Activated T-helper 2 cell treated with anti-CD3 and anti-CD28 coated beads, Interferon-gamma antibody, Interleukin-2, Interleukin-4, amounts not matched to agents 10 μg/mL and 5 μg/mL and 100 μg/mL, durations not matched to agents 14 hours and 24 hours and 36 hours (primary cell): ENCODE data around the gene DHRS3. TPM values are rescaled to one million over a fixed set of nuclear protein-coding genes. Genes with fewer than 3 reads are reported as not detected.
"Not testable (repeated sequence)": the region's sequence is repeated elsewhere in the genome, so short reads cannot be mapped to it uniquely, and the experiment has no call there.

Source experiments
- DNase-seq: peaks from one replicate; pipeline ENCODE4 v3.0.0; 2021; ENCODE audit warnings: low spot score
- H3K27ac Mint-ChIP-seq: one replicate; pipeline ENCODE4 v1.8.0; 2021; ENCODE audit warnings: mixed read lengths
- H3K27me3 Mint-ChIP-seq: one replicate; pipeline ENCODE4 v1.8.0; 2021; ENCODE audit warnings: low read depth, mixed read lengths
- H3K36me3 Mint-ChIP-seq: one replicate; pipeline ENCODE4 v1.8.0; 2021; ENCODE audit warnings: low read depth, mixed read lengths
- H3K4me1 Mint-ChIP-seq: one replicate; pipeline ENCODE4 v1.8.0; 2021; ENCODE audit warnings: low read depth, mixed read lengths
- H3K4me3 Mint-ChIP-seq: one replicate; pipeline ENCODE4 v1.8.0; 2021; ENCODE audit warnings: low read depth, mild to moderate bottlenecking, moderate library complexity, mixed read lengths
- H3K9me3 Mint-ChIP-seq: one replicate; pipeline ENCODE4 v1.8.0; 2021; ENCODE audit warnings: mixed read lengths
- intact Hi-C: fragments of 100-400 bp; cut with micrococcal nuclease; formaldehyde crosslinking; loops from one replicate; pipeline ENCODE4 v1.15.1; 2023
- total RNA-seq: library from RNA; stranded (reverse); gene quantifications from 2 replicates; pipeline ENCODE4 v1.2.3, GENCODE V29; 2022

The DHRS3 gene
- 93.6 and 95.2 TPM in 2 replicates for total RNA-seq

- intact Hi-C loops: loop anchor here (2.0 to 5.0 kb wide), 3 partner anchors 233 to 711 kb away; no protein-coding TSS in a partner anchor
- Mint-ChIP-seq H3K36me3 (peaks cover 31% of the 10 kb centered on the region), H3K27me3 (no peaks in the 10 kb centered on the region), H3K4me1 (peaks cover 47% of the 10 kb centered on the region), H3K4me3 (peak within 1 kb of the TSS; percentile 98), H3K9me3 (no peaks in the 10 kb centered on the region), H3K27ac (peak within 1 kb of the TSS; percentile 92)
- DNase-seq: peak; percentile 73
Measured at GRCh38 chr1:12617901-12618660, at the start of gene DHRS3. Gene DHRS3 (minus strand): TSS chr1:12618210. CDS start chr1:12617348, 862 bp downstream.

- Mint-ChIP-seq H3K4me1 (no peaks in the 10 kb centered on the region), H3K4me3 (no peak overlapping the region), H3K9me3 (no peaks in the 10 kb centered on the region), H3K36me3 (no peaks in the 10 kb centered on the region), H3K27ac (no peak overlapping the region), H3K27me3 (peaks cover 11% of the 10 kb centered on the region)
- DNase-seq: no peak
- intact Hi-C loops: no loop called here
Measured at GRCh38 chr1:12666141-12666735, 48.2 kb upstream of the DHRS3 start.

- no peaks in the 10 kb centered on the region for H3K36me3 Mint-ChIP-seq
- intact Hi-C loops: no loop called here
- H3K4me1 Mint-ChIP-seq: no peaks in the 10 kb centered on the region
- H3K4me3 Mint-ChIP-seq: no peak overlapping the region
- peaks cover 11% of the 10 kb centered on the region for H3K27me3 Mint-ChIP-seq
- no peak overlapping the region for H3K27ac Mint-ChIP-seq
- H3K9me3 Mint-ChIP-seq: no peaks in the 10 kb centered on the region
- no peak for DNase-seq
Measured at GRCh38 chr1:12665511-12665910, 47.5 kb upstream of the DHRS3 start.

GRCh38 chr1:12662556-12662955 is 44.5 kb upstream of the DHRS3 start:
- intact Hi-C loops: no loop called here
- no peak overlapping the region for H3K4me3 Mint-ChIP-seq

GRCh38 chr1:12661606-12662219 is 43.7 kb upstream of the DHRS3 start:
- no peak overlapping the region for H3K27ac Mint-ChIP-seq
- intact Hi-C loops: no loop called here
- H3K4me1 Mint-ChIP-seq: peaks cover 7% of the 10 kb centered on the region
- H3K9me3 Mint-ChIP-seq: no peaks in the 10 kb centered on the region
- H3K27me3 Mint-ChIP-seq: peaks cover 13% of the 10 kb centered on the region
- DNase-seq: no peak
- no peak overlapping the region for H3K4me3 Mint-ChIP-seq
- H3K36me3 Mint-ChIP-seq: no peaks in the 10 kb centered on the region

More at GRCh38 chr1:12662556-12662955, 44.5 kb upstream of the DHRS3 start:
- Mint-ChIP-seq H3K27me3 (peaks cover 11% of the 10 kb centered on the region), H3K9me3 (no peaks in the 10 kb centered on the region), H3K4me1 (peaks cover 7% of the 10 kb centered on the region), H3K27ac (no peak overlapping the region), H3K36me3 (no peaks in the 10 kb centered on the region)
- no peak for DNase-seq

GRCh38 chr1:12658531-12659453 is 40.8 kb upstream of the DHRS3 start:
- peak overlapping the region; percentile 35 for H3K4me3 Mint-ChIP-seq
- intact Hi-C loops: loop anchor here (1.0 to 2.0 kb wide), 3 partner anchors 38 to 386 kb away; no protein-coding TSS in a partner anchor
- H3K4me1 Mint-ChIP-seq: peaks cover 7% of the 10 kb centered on the region
- peak; percentile 53 for DNase-seq
- H3K27ac Mint-ChIP-seq: no peak overlapping the region
- peaks cover 15% of the 10 kb centered on the region for H3K27me3 Mint-ChIP-seq
- no peaks in the 10 kb centered on the region for H3K9me3 Mint-ChIP-seq
- H3K36me3 Mint-ChIP-seq: no peaks in the 10 kb centered on the region

GRCh38 chr1:12657885-12658512 is 40.0 kb upstream of the DHRS3 start:
- H3K27ac Mint-ChIP-seq, H3K4me1 Mint-ChIP-seq, DNase-seq, H3K36me3 Mint-ChIP-seq, H3K4me3 Mint-ChIP-seq, H3K9me3 Mint-ChIP-seq: not testable (repeated sequence)
- H3K27me3 Mint-ChIP-seq: peaks cover 13% of the 10 kb centered on the region
- intact Hi-C loops: loop anchor here (2.0 kb wide), 2 partner anchors 37 to 385 kb away; no protein-coding TSS in a partner anchor

- peaks cover 7% of the 10 kb centered on the region for H3K4me1 Mint-ChIP-seq
Measured at GRCh38 chr1:12657060-12657884, 39.3 kb upstream of the DHRS3 start.

GRCh38 chr1:12656575-12656974 is 38.6 kb upstream of the DHRS3 start:
- no peak overlapping the region for H3K27ac Mint-ChIP-seq
- peaks cover 10% of the 10 kb centered on the region for H3K27me3 Mint-ChIP-seq
- intact Hi-C loops: no loop called here
- DNase-seq: no peak
- H3K9me3 Mint-ChIP-seq: no peaks in the 10 kb centered on the region
- no peaks in the 10 kb centered on the region for H3K36me3 Mint-ChIP-seq
- no peak overlapping the region for H3K4me3 Mint-ChIP-seq
- peaks cover 7% of the 10 kb centered on the region for H3K4me1 Mint-ChIP-seq

More at GRCh38 chr1:12657060-12657884, 39.3 kb upstream of the DHRS3 start:
- Mint-ChIP-seq H3K9me3 (no peaks in the 10 kb centered on the region), H3K4me3 (no peak overlapping the region), H3K27ac (no peak overlapping the region), H3K27me3 (peaks cover 13% of the 10 kb centered on the region), H3K36me3 (no peaks in the 10 kb centered on the region)
- DNase-seq: no peak
- intact Hi-C loops: no loop called here

- Mint-ChIP-seq H3K27me3 (peaks cover 15% of the 10 kb centered on the region), H3K36me3 (no peaks in the 10 kb centered on the region), H3K9me3 (no peaks in the 10 kb centered on the region), H3K27ac (no peak overlapping the region), H3K4me1 (peaks cover 7% of the 10 kb centered on the region), H3K4me3 (no peak overlapping the region)
- intact Hi-C loops: no loop called here
- DNase-seq: no peak
Measured at GRCh38 chr1:12654657-12655056, 36.6 kb upstream of the DHRS3 start.

GRCh38 chr1:12654004-12654567 is 36.1 kb upstream of the DHRS3 start:
- no peaks in the 10 kb centered on the region for H3K36me3 Mint-ChIP-seq
- no peak overlapping the region for H3K4me3 Mint-ChIP-seq
- H3K9me3 Mint-ChIP-seq: no peaks in the 10 kb centered on the region
- no peak overlapping the region for H3K27ac Mint-ChIP-seq
- no peak for DNase-seq
- intact Hi-C loops: no loop called here
- peaks cover 15% of the 10 kb centered on the region for H3K27me3 Mint-ChIP-seq
- peaks cover 7% of the 10 kb centered on the region for H3K4me1 Mint-ChIP-seq
